Heart left ventricle (tissue), 16 donors: ENCODE results near the gene ACSS1. TPM values are rescaled to one million over a fixed set of nuclear protein-coding genes. Genes with fewer than 3 reads are reported as not detected.

Experiments used
- ATAC-seq, 4 donors: fragments of 200-7000 bp; cut with Tn5 transposase; one replicate each; pipeline ENCODE4 v1.9.1; 2020 to 2022; ENCODE audit warnings: moderate library complexity in 4 of 4, mild to moderate bottlenecking in 3 of 4, moderate number of reproducible peaks in 1 of 4
- DNase-seq, 5 donors: peaks; one replicate each; pipeline ENCODE4 v3.0.0-alpha.2; 2020
- H3K27ac ChIP-seq, 12 donors: fragments of 200-600 bp; sonication (generic) in 4 of 12; one replicate each; pipeline versions ENCODE4 v1.5.0 to v1.8.0; 2016 to 2022; ENCODE audit warnings: mild to moderate bottlenecking in 2 of 12
- H3K27me3 ChIP-seq, 9 donors: fragments of 200-600 bp; sonication (generic) in 2 of 9; one replicate each; pipeline versions ENCODE4 v1.5.1 to v1.8.0; 2016 to 2022; ENCODE audit warnings: mild to moderate bottlenecking in 3 of 9
- H3K36me3 ChIP-seq, 9 donors: fragments of 200-600 bp; sonication (generic) in 2 of 9; one replicate each; pipeline versions ENCODE4 v1.5.0 to v1.8.0; 2018 to 2022; ENCODE audit warnings: mild to moderate bottlenecking in 2 of 9
- H3K4me1 ChIP-seq, 12 donors: fragments of 200-600 bp; sonication (generic) in 4 of 12; one replicate each; pipeline versions ENCODE4 v1.5.0 to v1.8.0; 2016 to 2022; ENCODE audit warnings: mild to moderate bottlenecking in 3 of 12
- H3K4me3 ChIP-seq, 12 donors: fragments of 200-600 bp; sonication (generic) in 4 of 12; one replicate each; pipeline versions ENCODE4 v1.5.0 to v1.8.0; 2017 to 2022; ENCODE audit warnings: mild to moderate bottlenecking in 9 of 12, moderate library complexity in 4 of 12
- H3K9me3 ChIP-seq, 12 donors: fragments of 200-600 bp; sonication (generic) in 4 of 12; one replicate each; pipeline versions ENCODE4 v1.5.0 to v1.8.0; 2016 to 2022; ENCODE audit warnings: mild to moderate bottlenecking in 1 of 12
- POLR2A ChIP-seq, 2 donors: fragments of 450-650 bp; IDR thresholded peaks; one replicate each; pipeline ENCODE4 v1.6.1; 2017; ENCODE audit warnings: antibody characterized with exemption in 2 of 2, mild to moderate bottlenecking in 2 of 2, moderate library complexity in 2 of 2
- WGBS, 4 donors: extraction: QIAGEN DNeasy Blood & Tissue Kit in 2 of 4; methylation state at CpG; one replicate each; pipeline versions ENCODE4 v1.1.5 to v1.1.7; 2013 to 2018; 5-methylcytosine and 5-hydroxymethylcytosine counted together
- intact Hi-C, 10 donors: fragments of 100-400 bp; cut with DNase I; formaldehyde crosslinking; loops; one replicate each; pipeline versions ENCODE4 v1.11.1 to v1.14.2; 2022
- polyA plus RNA-seq, 2 donors: library from polyadenylated mRNA; stranded (reverse); fragments of 200-250 nt; gene quantifications; one replicate each; pipeline ENCODE4 v1.2.3, GENCODE V29; 2013
- total RNA-seq, 9 donors: library from RNA; depleted of rRNA in 2 of 9; stranded (reverse); fragments of >200 nt in 2 of 9; fragmentation: NEBNext Ultra II Directional in 3 of 9; extraction: Animal tissue kit (Norgen Biotek cat#: 25700) in 3 of 9; gene quantifications; one replicate each; pipeline versions ENCODE4 v1.1.0 to v1.2.4, GENCODE V29; 2016 to 2023
- TF ChIP-seq, protein P1 (sequence below), 12 donors: fragments of 200-600 bp; sonication (generic) in 4 of 12; IDR thresholded peaks; one replicate each; pipeline versions ENCODE4 v1.5.0 to v1.8.0; 2018 to 2022; ENCODE audit warnings: antibody characterized with exemption in 12 of 12, mild to moderate bottlenecking in 5 of 12
- donor health status: ischemic (EF 13 %, LVEDD 7.1; RV severe dilation, severe dysfunction).
- donor health status: healthy with polysubstance abuse.
- donor health status: DM: no; HTN: yes; CAD: no.
- donor health status: DM: no; HTN: no; CAD: no.
- donor health status: ischemic (EF 25% LVEDD 6.9; RV normal size, moderate dysfunction).
- donor health status: ischemic (EF 25% LVEDD 5.7; RV mildly dilated, moderate dysfunction).
- donor health status: healthy.
- donor health status: DM: yes; HTN: yes; CAD: no.
- donor health status: ischemic (EF 35%, LVEDD 5.7; RV mildly dilated, moderate dysfunction).
- donor health status: nonischemic (EF 11% LVEDD 7.7; RV severe dilation, severe dysfunction).
- donor health status: DM: yes; HTN: yes; CAD: no.
- donor health status: PGD.
- donor health status: ischemic (EF 29% LVEDD 5.4; RV normal size, mild dysfunction).
- donor health status: nonischemic (EF 23%, LVEDD 6.1; RV moderate dilation, normal function).

The ACSS1 gene
- total and polyA plus RNA-seq, 11 donors = 43.5 to 177 (median 81.4) TPM

DNA sequence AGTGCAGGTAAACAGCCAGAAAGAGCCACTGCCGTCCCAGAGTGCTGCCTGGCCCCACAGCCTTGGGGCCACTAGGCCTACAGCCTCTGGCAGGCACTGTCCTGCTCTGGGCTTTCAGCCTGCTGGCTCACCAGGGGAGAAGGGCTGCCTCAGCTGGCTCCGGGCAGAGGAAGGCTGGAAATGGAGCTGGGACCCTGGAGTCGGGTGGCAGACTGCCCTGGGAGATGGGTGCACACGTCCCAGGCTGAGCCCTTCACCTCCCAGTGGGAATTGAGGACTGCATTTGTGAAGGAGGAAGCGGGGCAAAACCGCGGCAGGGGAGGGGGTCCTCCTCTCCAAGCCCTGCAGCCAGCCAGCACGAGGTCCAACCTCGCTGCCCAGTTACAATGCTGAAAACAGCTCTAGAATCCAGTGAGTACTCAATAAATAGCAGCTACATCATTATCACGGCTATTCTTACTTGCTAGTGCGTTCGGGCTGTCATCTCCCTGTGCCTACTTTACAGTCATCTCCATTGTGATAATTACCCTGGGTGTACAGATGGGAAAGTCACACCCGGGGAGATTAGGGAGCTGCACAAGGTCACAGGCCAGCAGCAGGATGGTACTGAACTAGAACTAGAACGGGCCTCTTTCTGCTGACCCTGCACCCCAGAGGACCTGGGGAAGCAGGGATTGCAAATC is 13.1 kb downstream of the ACSS1 start:
- intact Hi-C loops = no loop called here
- DNase-seq (peak in 2 of 5 donors; percentile 67), ATAC-seq (peak; percentile 50 to 64 (median 55))
- 35 to 41% (median 39%) methylated on average over 9 to 14 of the region's 14 CpGs for WGBS, 4 donors
- H3K4me3 ChIP-seq = no peak overlapping the region
- no peak for TF ChIP-seq POLR2A (IDR thresholded peaks at IDR 0.05)
- peaks cover 15 to 99% (median 89%) of the 10 kb centered on the region in 12 donors for H3K4me1 ChIP-seq
- no peaks in the 10 kb centered on the region for H3K27me3 ChIP-seq
- no peaks in the 10 kb centered on the region for H3K9me3 ChIP-seq
- peaks cover 0 to 25% (median 18%) of the 10 kb centered on the region in 9 donors for H3K36me3 ChIP-seq
- H3K27ac ChIP-seq = peak overlapping the region; percentile 80 to 96 (median 91)

GRCh38 chr20:25044261-25044560 is 13.7 kb downstream of the ACSS1 start:
- TF ChIP-seq, protein P1, sequence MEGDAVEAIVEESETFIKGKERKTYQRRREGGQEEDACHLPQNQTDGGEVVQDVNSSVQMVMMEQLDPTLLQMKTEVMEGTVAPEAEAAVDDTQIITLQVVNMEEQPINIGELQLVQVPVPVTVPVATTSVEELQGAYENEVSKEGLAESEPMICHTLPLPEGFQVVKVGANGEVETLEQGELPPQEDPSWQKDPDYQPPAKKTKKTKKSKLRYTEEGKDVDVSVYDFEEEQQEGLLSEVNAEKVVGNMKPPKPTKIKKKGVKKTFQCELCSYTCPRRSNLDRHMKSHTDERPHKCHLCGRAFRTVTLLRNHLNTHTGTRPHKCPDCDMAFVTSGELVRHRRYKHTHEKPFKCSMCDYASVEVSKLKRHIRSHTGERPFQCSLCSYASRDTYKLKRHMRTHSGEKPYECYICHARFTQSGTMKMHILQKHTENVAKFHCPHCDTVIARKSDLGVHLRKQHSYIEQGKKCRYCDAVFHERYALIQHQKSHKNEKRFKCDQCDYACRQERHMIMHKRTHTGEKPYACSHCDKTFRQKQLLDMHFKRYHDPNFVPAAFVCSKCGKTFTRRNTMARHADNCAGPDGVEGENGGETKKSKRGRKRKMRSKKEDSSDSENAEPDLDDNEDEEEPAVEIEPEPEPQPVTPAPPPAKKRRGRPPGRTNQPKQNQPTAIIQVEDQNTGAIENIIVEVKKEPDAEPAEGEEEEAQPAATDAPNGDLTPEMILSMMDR (IDR thresholded peaks at IDR 0.05) = no peak
- TF ChIP-seq POLR2A (IDR thresholded peaks at IDR 0.05) = no peak
- DNase-seq (peak in 2 of 5 donors; percentile 25 to 41), ATAC-seq (no peak)
- Histone ChIP-seq H3K4me1 (peaks cover 16 to 99% (median 89%) of the 10 kb centered on the region in 12 donors), H3K27ac (peak overlapping the region; percentile 80 to 96 (median 91)), H3K9me3 (no peaks in the 10 kb centered on the region), H3K27me3 (no peaks in the 10 kb centered on the region), H3K4me3 (no peak overlapping the region), H3K36me3 (peaks cover 0 to 25% (median 18%) of the 10 kb centered on the region in 9 donors)
- intact Hi-C loops = no loop called here
- 91 to 99% (median 94%) methylated on average over 5 of the region's 5 CpGs for WGBS, 4 donors

DNA sequence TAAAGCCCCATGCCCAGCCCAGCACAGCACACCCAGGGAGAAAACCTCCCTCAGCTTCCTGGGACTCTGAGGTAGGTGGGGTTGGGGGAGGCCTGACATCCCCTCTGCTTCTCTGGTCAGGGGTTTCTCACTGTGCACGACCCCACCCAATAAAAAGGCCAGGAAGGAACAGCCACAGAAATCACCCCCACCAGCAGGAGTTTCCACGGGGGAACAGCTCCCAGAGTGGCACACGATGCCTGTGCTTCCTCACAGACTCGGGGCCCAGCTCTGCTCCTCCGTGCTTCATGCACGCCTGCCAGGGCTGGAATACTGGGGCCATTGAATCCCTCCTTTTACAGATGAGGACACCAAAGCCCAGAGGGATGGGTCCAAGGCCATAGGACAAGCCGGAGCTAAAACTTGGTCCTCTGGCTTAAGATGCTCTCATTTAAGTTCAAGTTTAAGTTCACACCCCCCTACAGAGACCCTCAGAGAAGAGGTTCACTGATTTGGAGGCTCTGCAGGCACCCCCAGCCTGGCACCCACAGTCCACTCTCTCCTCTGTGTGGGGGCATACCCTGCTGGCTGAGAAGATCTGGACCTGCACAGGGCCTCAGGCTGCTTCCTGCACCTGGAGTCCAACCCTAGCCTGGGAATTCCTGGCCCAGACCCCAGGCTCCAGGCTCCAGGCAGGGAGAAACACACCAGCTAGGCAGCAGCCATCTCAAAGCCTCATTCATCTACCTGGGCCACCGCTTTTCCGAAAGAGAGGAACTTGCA is 14.3 kb downstream of the ACSS1 start:
- Histone ChIP-seq H3K4me1 (peaks cover 16 to 99% (median 90%) of the 10 kb centered on the region in 12 donors), H3K9me3 (no peaks in the 10 kb centered on the region), H3K4me3 (no peak overlapping the region), H3K36me3 (peaks cover 0 to 25% (median 18%) of the 10 kb centered on the region in 9 donors), H3K27me3 (no peaks in the 10 kb centered on the region), H3K27ac (peak overlapping the region; percentile 80 to 96 (median 91))
- WGBS, 4 donors = 57 to 68% (median 63%) methylated on average over 9 of the region's 9 CpGs
- DNase-seq (peak in 2 of 5 donors; percentile 15 to 20), ATAC-seq (no peak)
- TF ChIP-seq, protein P1 (IDR thresholded peaks at IDR 0.05) = no peak
- no peak for TF ChIP-seq POLR2A (IDR thresholded peaks at IDR 0.05)
- intact Hi-C loops = loop anchor here in 1 of 10 donors (2.0 kb wide), 1 partner anchor 13 kb away; no protein-coding TSS in a partner anchor

- peaks cover 19 to 99% (median 93%) of the 10 kb centered on the region in 12 donors for H3K4me1 ChIP-seq
- DNase-seq (peak; percentile 78 to 88 (median 84)), ATAC-seq (peak; percentile 15 to 67 (median 42))
- H3K4me3 ChIP-seq = no peak overlapping the region
- 37 to 46% (median 41%) methylated on average over 11 to 14 of the region's 14 CpGs for WGBS, 4 donors
- TF ChIP-seq, protein P1 (IDR thresholded peaks at IDR 0.05) = no peak
- TF ChIP-seq POLR2A (IDR thresholded peaks at IDR 0.05) = no peak
- H3K27ac ChIP-seq = peak overlapping the region; percentile 63 to 96 (median 91)
- H3K27me3 ChIP-seq = no peaks in the 10 kb centered on the region
- intact Hi-C loops = loop anchor here in 1 of 10 donors (2.0 kb wide), 1 partner anchor 14 kb away; no protein-coding TSS in a partner anchor
- H3K9me3 ChIP-seq = no peaks in the 10 kb centered on the region
- H3K36me3 ChIP-seq = peaks cover 0 to 23% (median 16%) of the 10 kb centered on the region in 9 donors
Observed at GRCh38 chr20:25042531-25043498, 15.1 kb downstream of the ACSS1 start.
